PC-9 (cell line): ENCODE results near the gene ZNF57. TPM values are rescaled to one million over a fixed set of nuclear protein-coding genes. Genes with fewer than 3 reads are reported as not detected.

Source experiments
- BruUV-seq: library from RNA; stranded (reverse); fragments of 400-500 nt; replicated peaks from 2 replicates; lab custom pipeline; 2021; lab: Mats Ljungman, UMichigan
- CTCF ChIA-PET: fragments of 300-600 bp; sonication (Branson Sonifier 250); formaldehyde crosslinking; loops from one replicate; lab custom pipeline; 2022; ENCODE audit warnings: antibody characterized with exemption; lab: Charles Lee
- POLR2A ChIA-PET: fragments of 300-600 bp; sonication (Branson Sonifier 250); formaldehyde crosslinking; loops from one replicate; lab custom pipeline; 2022; ENCODE audit warnings: antibody characterized with exemption; ENCODE audit not compliant: unreplicated experiment; lab: Charles Lee
- DNase-seq, 2 experiments: peaks; one replicate each; pipeline versions ENCODE4 v3.0.0 to v3.0.0-alpha.2; 2015 to 2022; ENCODE audit warnings: mixed read lengths in 1 of 2
- H2AFZ ChIP-seq: fragments of 200-600 bp; sonication (generic); 2 replicates; pipeline ENCODE4 v1.8.1; 2017; ENCODE audit warnings: antibody characterized with exemption
- H3F3A ChIP-seq: fragments of 200-600 bp; sonication (generic); 2 replicates; pipeline ENCODE4 v1.8.1; 2017; ENCODE audit warnings: antibody characterized with exemption, mild to moderate bottlenecking, low read depth; ENCODE audit not compliant: insufficient read depth
- H3K27ac ChIP-seq: fragments of 200-600 bp; sonication (generic); 2 replicates; pipeline ENCODE4 v1.6.1; 2016; ENCODE audit warnings: mixed run types
- H3K27me3 ChIP-seq: fragments of 200-600 bp; sonication (generic); 2 replicates; pipeline ENCODE4 v1.6.1; 2016; ENCODE audit warnings: low read depth, mixed run types; ENCODE audit not compliant: insufficient read depth
- H3K36me3 ChIP-seq: fragments of 200-600 bp; sonication (generic); 2 replicates; pipeline ENCODE4 v1.6.1; 2016; ENCODE audit warnings: low read depth, mixed run types
- H3K4me1 ChIP-seq: fragments of 200-600 bp; sonication (generic); replicated peaks from 2 replicates; pipeline ENCODE4 v1.6.1; 2016; ENCODE audit warnings: mixed run types; ENCODE audit not compliant: insufficient read depth
- H3K4me2 ChIP-seq: fragments of 200-600 bp; sonication (generic); 2 replicates; pipeline ENCODE4 v1.6.1; 2017; ENCODE audit warnings: mixed run types
- H3K4me3 ChIP-seq: fragments of 200-600 bp; sonication (generic); 2 replicates; pipeline ENCODE4 v1.6.1; 2016; ENCODE audit warnings: mixed run types
- H3K79me2 ChIP-seq: fragments of 200-600 bp; sonication (generic); 2 replicates; pipeline ENCODE4 v1.6.1; 2017; ENCODE audit warnings: low read depth, mixed run types
- H3K9me2 ChIP-seq: fragments of 200-600 bp; sonication (generic); 2 replicates; pipeline ENCODE4 v1.8.1; 2017; ENCODE audit warnings: mild to moderate bottlenecking; ENCODE audit not compliant: insufficient read depth
- H3K9me3 ChIP-seq: fragments of 200-600 bp; sonication (generic); 2 replicates; pipeline ENCODE4 v1.8.1; 2016; ENCODE audit warnings: low read depth; ENCODE audit not compliant: insufficient read depth
- H4K20me1 ChIP-seq: fragments of 200-600 bp; sonication (generic); 2 replicates; pipeline ENCODE4 v1.8.1; 2017; ENCODE audit not compliant: insufficient read depth
- CTCF ChIP-seq: fragments of 200-600 bp; sonication (generic); conservative IDR thresholded peaks from 2 replicates; pipeline ENCODE4 v1.6.1; 2017; ENCODE audit warnings: mixed run types, antibody characterized with exemption, mild to moderate bottlenecking, moderate library complexity
- EZH2 ChIP-seq: fragments of 200-600 bp; sonication (generic); IDR thresholded peaks from 2 replicates; pipeline ENCODE4 v1.8.0; 2017; ENCODE audit warnings: antibody characterized with exemption, low read depth
- intact Hi-C: fragments of 100-400 bp; cut with micrococcal nuclease; formaldehyde crosslinking; loops from one replicate; pipeline ENCODE4 v1.10.0; 2022; ENCODE audit not compliant: unreplicated experiment
- total RNA-seq: library from RNA; stranded (reverse); gene quantifications from 2 replicates; pipeline ENCODE4 v1.2.3, GENCODE V29; 2021

Gene ZNF57
- total RNA-seq, 1 experiment from 2014 or later: 2.6 TPM

- no peak overlapping the region for H3K4me2 ChIP-seq
- peaks cover 16% of the 10 kb centered on the region; the same call in 1 of the 2 replicates for H3K9me3 ChIP-seq
- CTCF ChIA-PET: no interaction called here
- H3F3A ChIP-seq: no peaks in the 10 kb centered on the region
- intact Hi-C loops: no loop called here
- no peak for DNase-seq
- H4K20me1 ChIP-seq: no peaks in the 10 kb centered on the region
- H3K27me3 ChIP-seq: peaks cover 6% of the 10 kb centered on the region
- POLR2A ChIA-PET: no interaction called here
- H3K27ac ChIP-seq: no peak overlapping the region
- TF ChIP-seq EZH2: no peak
- TF ChIP-seq CTCF: no peak
- BruUV-seq: no TSS peak
- no peaks in the 10 kb centered on the region for H3K4me1 ChIP-seq
- no peak overlapping the region for H2AFZ ChIP-seq
- H3K9me2 ChIP-seq: no peaks in the 10 kb centered on the region
- H3K79me2 ChIP-seq: no peaks in the 10 kb centered on the region
- H3K4me3 ChIP-seq: no peak overlapping the region
- no peaks in the 10 kb centered on the region for H3K36me3 ChIP-seq
Observed at GRCh38 chr19:2877398-2878331, 23.1 kb upstream of the ZNF57 start.

- Histone ChIP-seq H3K9me2 (no peaks in the 10 kb centered on the region), H4K20me1 (no peaks in the 10 kb centered on the region), H3K9me3 (peaks cover 4% of the 10 kb centered on the region; the same call in 1 of the 2 replicates), H3K27ac (no peak overlapping the region), H2AFZ (no peak overlapping the region), H3K79me2 (no peaks in the 10 kb centered on the region), H3K4me1 (no peaks in the 10 kb centered on the region), H3K36me3 (no peaks in the 10 kb centered on the region), H3K4me2 (no peak overlapping the region), H3F3A (no peaks in the 10 kb centered on the region), H3K4me3 (no peak overlapping the region), H3K27me3 (peaks cover 35% of the 10 kb centered on the region)
- ChIA-PET CTCF (interaction anchor here (1.1 kb wide), 1 partner anchor 235 kb away, joined by 3 read pairs; no protein-coding TSS in a partner anchor), POLR2A (no interaction called here)
- DNase-seq: no peak
- intact Hi-C loops: no loop called here
- TF ChIP-seq CTCF (no peak), EZH2 (no peak)
- BruUV-seq: no TSS peak
Observed at GRCh38 chr19:2883686-2884439, 16.9 kb upstream of the ZNF57 start.

GRCh38 chr19:2885736-2886135, 15.0 kb upstream of the ZNF57 start:
- no peak overlapping the region for H3K4me3 ChIP-seq
- no peaks in the 10 kb centered on the region for H3K4me1 ChIP-seq
- no peaks in the 10 kb centered on the region for H3K79me2 ChIP-seq
- H4K20me1 ChIP-seq: no peaks in the 10 kb centered on the region
- BruUV-seq: no TSS peak
- no peak overlapping the region for H2AFZ ChIP-seq
- no peaks in the 10 kb centered on the region for H3F3A ChIP-seq
- H3K36me3 ChIP-seq: no peaks in the 10 kb centered on the region
- peaks cover 35% of the 10 kb centered on the region for H3K27me3 ChIP-seq
- no peaks in the 10 kb centered on the region for H3K9me3 ChIP-seq
- ChIA-PET POLR2A (no interaction called here), CTCF (no interaction called here)
- no peak overlapping the region for H3K27ac ChIP-seq
- no peak overlapping the region for H3K4me2 ChIP-seq
- intact Hi-C loops: loop anchor here (5.0 kb wide), 1 partner anchor 67 kb away; no protein-coding TSS in a partner anchor
- TF ChIP-seq EZH2: no peak
- TF ChIP-seq CTCF: no peak
- H3K9me2 ChIP-seq: no peaks in the 10 kb centered on the region
- DNase-seq: no peak
